Measurements from ENCODE around the gene PRKCE. TPM values are rescaled to one million over a fixed set of nuclear protein-coding genes. Genes with fewer than 3 reads are reported as not detected.

PRKCE gene
- total RNA-seq, 3 donors from 2014 or later (not counting 1 experiment from before 2014, with no cell fraction given), result 35.2 to 42.1 (median 38.6) TPM

DNA sequence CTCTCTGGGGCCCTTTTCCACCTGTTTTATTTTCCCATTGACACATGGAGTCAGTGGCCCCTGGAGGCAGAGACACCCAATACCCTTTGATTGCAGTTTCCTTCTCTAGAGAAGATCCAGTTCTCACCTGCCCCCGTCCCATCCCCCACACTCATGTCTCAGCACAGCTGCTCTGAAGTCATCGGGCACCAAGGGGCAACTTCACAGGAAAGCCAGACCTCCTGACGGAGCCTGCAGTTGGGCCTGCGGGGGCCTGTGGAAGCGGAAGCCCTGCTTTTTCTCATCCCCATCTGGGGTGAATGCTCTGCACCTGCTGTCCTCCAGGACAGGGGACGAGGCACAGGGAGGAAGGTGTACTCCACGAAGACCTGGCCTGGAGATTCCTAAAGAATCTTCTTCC is 337.4 kb downstream of the PRKCE start:
- Mint-ChIP-seq H3K27ac (no peak overlapping the region), H3K9me3 (no peaks in the 10 kb centered on the region), H3K4me1 (peaks cover 6 to 8% of the 10 kb centered on the region in 2 donors), H3K4me3 (no peak overlapping the region), H3K27me3 (ENCODE audit: low read depth in 2 of 2) (no peaks in the 10 kb centered on the region), H3K36me3 (no peaks in the 10 kb centered on the region)
- no peak for DNase-seq
- WGBS (ENCODE audit: insufficient coverage), result 92% methylated on average over 7 of the region's 7 CpGs
- no peak overlapping the region for H3K4me3 ChIP-seq (ENCODE audit: low read length)
- H3K27me3 ChIP-seq (ENCODE audit: control insufficient read depth, insufficient read depth, low read length), result no peaks in the 10 kb centered on the region
- no peaks in the 10 kb centered on the region for H3K36me3 ChIP-seq (ENCODE audit: control insufficient read depth, insufficient read depth, low read length)
- no peaks in the 10 kb centered on the region for H3K9me3 ChIP-seq (ENCODE audit: control insufficient read depth, insufficient read depth, low read length)
- H3K27ac ChIP-seq (ENCODE audit: low read length), result no peak overlapping the region
- no peak for TF ChIP-seq CTCF (IDR thresholded peaks at IDR 0.05)
- no peak for ATAC-seq
- intact Hi-C loops (cut with micrococcal nuclease), result no loop called here
- peaks cover 6% of the 10 kb centered on the region for H3K4me1 ChIP-seq (ENCODE audit: control insufficient read depth, insufficient read depth, low read length)

DNA sequence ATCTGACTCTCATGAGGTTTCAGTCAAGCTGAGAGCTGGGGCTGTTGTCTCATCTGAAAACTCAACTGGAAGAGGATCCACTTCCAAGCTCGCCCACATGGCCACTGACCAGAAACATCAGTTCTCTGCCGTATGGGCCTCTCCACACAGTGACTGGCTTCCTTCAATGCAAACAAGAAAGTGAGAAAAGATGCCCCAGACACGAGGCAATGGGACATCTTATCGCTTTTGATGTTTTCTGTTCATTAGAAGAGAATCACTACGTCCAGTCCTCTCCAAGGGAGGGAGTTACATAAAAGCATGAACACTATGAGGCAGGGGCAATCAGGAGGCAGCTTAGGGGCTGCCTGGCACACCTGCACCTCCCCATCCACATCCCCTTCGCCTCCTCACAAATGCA is 338.7 kb downstream of the PRKCE start:
- ATAC-seq, result no peak
- TF ChIP-seq CTCF (IDR thresholded peaks at IDR 0.05), result no peak
- H3K9me3 Mint-ChIP-seq, result no peaks in the 10 kb centered on the region
- WGBS (ENCODE audit: insufficient coverage), result 90% methylated on average over 6 of the region's 6 CpGs
- DNase-seq, result no peak
- H3K4me1 Mint-ChIP-seq, result peaks cover 0 to 1% of the 10 kb centered on the region in 2 donors
- H3K27me3 Mint-ChIP-seq (ENCODE audit: low read depth in 2 of 2), result no peaks in the 10 kb centered on the region
- H3K36me3 Mint-ChIP-seq, result no peaks in the 10 kb centered on the region
- Histone ChIP-seq H3K36me3 (ENCODE audit: control insufficient read depth, insufficient read depth, low read length) (no peaks in the 10 kb centered on the region), H3K27ac (ENCODE audit: low read length) (no peak overlapping the region), H3K27me3 (ENCODE audit: control insufficient read depth, insufficient read depth, low read length) (no peaks in the 10 kb centered on the region), H3K9me3 (ENCODE audit: control insufficient read depth, insufficient read depth, low read length) (no peaks in the 10 kb centered on the region), H3K4me1 (ENCODE audit: control insufficient read depth, insufficient read depth, low read length) (peaks cover 2% of the 10 kb centered on the region), H3K4me3 (ENCODE audit: low read length) (no peak overlapping the region)
- H3K27ac Mint-ChIP-seq, result no peak overlapping the region
- H3K4me3 Mint-ChIP-seq, result no peak overlapping the region
- intact Hi-C loops (cut with micrococcal nuclease), result loop anchor here (5.0 kb wide), 2 partner anchors 377 to 662 kb away; no protein-coding TSS in a partner anchor

DNA sequence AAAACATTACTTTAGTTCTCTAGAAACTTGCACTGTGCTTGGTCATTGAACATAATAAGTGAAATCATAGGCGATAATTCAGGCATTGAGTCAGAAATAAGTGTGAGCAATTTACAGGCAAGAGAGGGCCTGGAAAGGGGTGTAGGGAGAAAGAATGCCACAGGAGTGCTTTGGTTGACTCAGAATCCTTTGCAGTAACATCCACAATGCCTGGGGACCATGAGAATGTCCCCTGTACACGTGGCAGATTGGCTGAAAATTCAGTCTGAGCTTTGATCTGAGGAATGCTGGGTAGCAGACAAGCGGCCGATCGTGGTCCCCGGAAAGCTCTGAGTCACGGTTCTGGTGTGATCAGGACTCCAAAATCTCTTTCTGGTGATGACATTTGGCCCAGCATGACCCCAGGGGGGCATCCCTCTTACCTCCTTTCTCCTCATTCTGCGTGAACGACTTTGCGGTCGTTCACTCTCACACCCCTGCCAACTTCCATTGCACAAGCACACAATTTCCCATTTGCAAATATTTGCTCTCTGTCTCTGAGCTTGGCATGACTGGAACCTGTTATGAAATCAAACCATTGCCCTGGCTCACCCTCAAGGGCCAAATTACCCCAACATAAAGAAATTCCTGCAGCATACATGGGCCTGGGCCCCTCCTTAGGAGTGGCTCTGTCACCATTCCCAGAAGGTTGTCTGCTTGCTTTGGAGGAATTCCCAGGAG is 340.7 kb downstream of the PRKCE start:
- no peaks in the 10 kb centered on the region for H3K9me3 ChIP-seq (ENCODE audit: control insufficient read depth, insufficient read depth, low read length)
- H3K36me3 Mint-ChIP-seq, result no peaks in the 10 kb centered on the region
- no peak overlapping the region for H3K27ac ChIP-seq (ENCODE audit: low read length)
- no peaks in the 10 kb centered on the region for H3K27me3 Mint-ChIP-seq (ENCODE audit: low read depth in 2 of 2)
- no peak for ATAC-seq
- H3K27me3 ChIP-seq (ENCODE audit: control insufficient read depth, insufficient read depth, low read length), result no peaks in the 10 kb centered on the region
- 92% methylated on average over 11 of the region's 11 CpGs for WGBS (ENCODE audit: insufficient coverage)
- H3K9me3 Mint-ChIP-seq, result no peaks in the 10 kb centered on the region
- no peaks in the 10 kb centered on the region for H3K4me1 ChIP-seq (ENCODE audit: control insufficient read depth, insufficient read depth, low read length)
- TF ChIP-seq CTCF (IDR thresholded peaks at IDR 0.05), result no peak
- no peaks in the 10 kb centered on the region for H3K36me3 ChIP-seq (ENCODE audit: control insufficient read depth, insufficient read depth, low read length)
- DNase-seq, result no peak
- intact Hi-C loops (cut with micrococcal nuclease), result loop anchor here (5.0 kb wide), 2 partner anchors 375 to 660 kb away; no protein-coding TSS in a partner anchor
- H3K4me3 Mint-ChIP-seq, result no peak overlapping the region
- H3K4me3 ChIP-seq (ENCODE audit: low read length), result no peak overlapping the region
- no peak overlapping the region for H3K27ac Mint-ChIP-seq
- H3K4me1 Mint-ChIP-seq, result no peaks in the 10 kb centered on the region
